GM12878 (cell line): Measurements from ENCODE around the gene ZNF154. TPM values are rescaled to one million over a fixed set of nuclear protein-coding genes. Genes with fewer than 3 reads are reported as not detected.
A peak's percentile ranks its signal among the peaks of the same experiment; 100 is the strongest.

Experiments
- BACH1 ChIP-seq: fragments of 450-650 bp; IDR thresholded peaks from 2 replicates; pipeline ENCODE4 v1.6.1; 2017; ENCODE audit warnings: mild to moderate bottlenecking, borderline replicate concordance
- BMI1 ChIP-seq: fragments of 450-650 bp; IDR thresholded peaks from 2 replicates; pipeline ENCODE4 v1.6.1; 2016; ENCODE audit warnings: mild to moderate bottlenecking, moderate library complexity, borderline replicate concordance
- CEBPB ChIP-seq, 2 experiments: fragments of 150-350 bp in 1 of 2; IDR thresholded peaks; 2 replicates each; pipeline ENCODE4 v1.6.1; 2012 to 2014; ENCODE audit warnings: low read depth in 2 of 2, low read length in 2 of 2, borderline replicate concordance in 1 of 2, inconsistent platforms in 1 of 2
- ESRRA ChIP-seq: IDR thresholded peaks from 2 replicates; pipeline ENCODE4 v1.6.1; 2012; ENCODE audit warnings: mild to moderate bottlenecking, low read length, improper control_type of control experiment
- EZH2 ChIP-seq: IDR thresholded peaks from 2 replicates; pipeline ENCODE4 v1.6.1; 2012; ENCODE audit warnings: low read depth, mild to moderate bottlenecking, control low read depth, inconsistent platforms, low read length, borderline replicate concordance; ENCODE audit not compliant: control insufficient read depth
- IRF4 ChIP-seq: IDR thresholded peaks from 2 replicates; pipeline ENCODE4 v1.6.1; 2011; ENCODE audit warnings: low read depth, low read length
- LARP7 ChIP-seq: fragments of 450-650 bp; IDR thresholded peaks from 2 replicates; pipeline ENCODE4 v1.6.1; 2017; ENCODE audit warnings: mild to moderate bottlenecking
- MEF2A ChIP-seq: IDR thresholded peaks from 2 replicates; pipeline ENCODE4 v1.6.1; 2011; ENCODE audit warnings: low read depth, mild to moderate bottlenecking, low read length, moderate library complexity; ENCODE audit not compliant: insufficient read depth
- MTA2 ChIP-seq: fragments of 450-650 bp; IDR thresholded peaks from 2 replicates; pipeline ENCODE4 v1.6.1; 2016; ENCODE audit warnings: low read depth, mild to moderate bottlenecking, moderate library complexity
- MYB ChIP-seq: fragments of 150-350 bp; IDR thresholded peaks from 2 replicates; pipeline ENCODE4 v1.6.1; 2014; ENCODE audit warnings: mild to moderate bottlenecking, low read depth, low read length, borderline replicate concordance
- NFYB ChIP-seq: IDR thresholded peaks from 2 replicates; pipeline ENCODE4 v1.6.1; 2011; ENCODE audit warnings: low read depth, mild to moderate bottlenecking, low read length, improper control_type of control experiment, moderate library complexity; ENCODE audit not compliant: insufficient read depth
- NR2F1 ChIP-seq: fragments of 450-650 bp; conservative IDR thresholded peaks from 2 replicates; pipeline ENCODE4 v1.6.1; 2017; ENCODE audit warnings: mild to moderate bottlenecking
- POLR2AphosphoS2 ChIP-seq: IDR thresholded peaks from 2 replicates; pipeline ENCODE4 v1.6.1; 2011; ENCODE audit warnings: low read depth, mild to moderate bottlenecking, low read length, improper control_type of control experiment, moderate library complexity
- RUNX3 ChIP-seq: IDR thresholded peaks from 2 replicates; pipeline ENCODE4 v1.6.1; 2012; ENCODE audit warnings: low read length, inconsistent platforms
- SIX5 ChIP-seq: IDR thresholded peaks from 2 replicates; pipeline ENCODE4 v1.6.1; 2011; ENCODE audit warnings: mild to moderate bottlenecking, low read depth, low read length, moderate library complexity; ENCODE audit not compliant: severe bottlenecking
- STAT1 ChIP-seq: fragments of 450-650 bp; conservative IDR thresholded peaks from 2 replicates; pipeline ENCODE4 v1.6.1; 2014; ENCODE audit warnings: antibody characterized with exemption, mild to moderate bottlenecking
- TCF3 ChIP-seq: IDR thresholded peaks from 2 replicates; pipeline ENCODE4 v1.6.1; 2012; ENCODE audit warnings: low read depth, mild to moderate bottlenecking, low read length, borderline replicate concordance; ENCODE audit not compliant: insufficient read depth
- YY1 ChIP-seq: IDR thresholded peaks from 2 replicates; pipeline ENCODE4 v1.6.1; 2011; ENCODE audit warnings: low read depth, mild to moderate bottlenecking, low read length
- ZZZ3 ChIP-seq: IDR thresholded peaks from 2 replicates; pipeline ENCODE4 v1.6.1; 2011; ENCODE audit warnings: low read depth; ENCODE audit not compliant: control insufficient read depth, insufficient read length
- polyA plus RNA-seq, 11 experiments: library from polyadenylated mRNA; depleted of rRNA in 4 of 11; unstranded in 6 of 11; stranded (reverse) in 5 of 11; fragments of >200 nt; fragmentation: Nextera tagmentation in 4 of 11; fragmentation: Illumina TruSeq in 1 of 11; extraction: Ambion mirVana in 4 of 11; extraction: Trizol in 1 of 11; gene quantifications; 1 replicate in 1 of 11; 2 replicates in 10 of 11; pipeline versions ENCODE4 v1.2.1 to v1.2.3, GENCODE V29; 2011 to 2016; ENCODE audit warnings: inconsistent platforms in 2 of 11, missing spikeins in 2 of 11, low read depth in 1 of 11
- total RNA-seq, 4 experiments: library from RNA; depleted of rRNA in 3 of 4; stranded (reverse); fragments of >200 nt in 3 of 4; fragmentation: Illumina TruSeq in 1 of 4; extraction: Trizol in 1 of 4; gene quantifications; 2 replicates each; pipeline versions ENCODE4 v1.2.1 to v1.2.3, GENCODE V29; 2013 to 2021
- TF ChIP-seq, protein P1 (sequence below): fragments of 450-650 bp; IDR thresholded peaks from 2 replicates; pipeline ENCODE4 v1.6.1; 2018; ENCODE audit warnings: borderline replicate concordance, mild to moderate bottlenecking; ENCODE audit not compliant: partially characterized antibody
- TF ChIP-seq, protein P2 (sequence below): fragments of 450-650 bp; conservative IDR thresholded peaks from 2 replicates; pipeline ENCODE4 v1.6.1; 2017; ENCODE audit warnings: mild to moderate bottlenecking, moderate library complexity
- TF ChIP-seq, protein P3 (sequence below): fragments of 450-650 bp; IDR thresholded peaks from 2 replicates; pipeline ENCODE4 v1.6.1; 2017; ENCODE audit warnings: low read depth, mild to moderate bottlenecking, moderate library complexity
- TF ChIP-seq, protein P4 (sequence below): IDR thresholded peaks from 2 replicates; pipeline ENCODE4 v1.6.1; 2012; ENCODE audit warnings: low read depth, low read length, improper control_type of control experiment

Gene ZNF154
- total and polyA plus RNA-seq, 10 of the 15 experiments (the other 5 are each of a cell fraction or from before 2014, with no cell fraction given), result 0.22 to 1.9 (median 1.1) TPM

DNA sequence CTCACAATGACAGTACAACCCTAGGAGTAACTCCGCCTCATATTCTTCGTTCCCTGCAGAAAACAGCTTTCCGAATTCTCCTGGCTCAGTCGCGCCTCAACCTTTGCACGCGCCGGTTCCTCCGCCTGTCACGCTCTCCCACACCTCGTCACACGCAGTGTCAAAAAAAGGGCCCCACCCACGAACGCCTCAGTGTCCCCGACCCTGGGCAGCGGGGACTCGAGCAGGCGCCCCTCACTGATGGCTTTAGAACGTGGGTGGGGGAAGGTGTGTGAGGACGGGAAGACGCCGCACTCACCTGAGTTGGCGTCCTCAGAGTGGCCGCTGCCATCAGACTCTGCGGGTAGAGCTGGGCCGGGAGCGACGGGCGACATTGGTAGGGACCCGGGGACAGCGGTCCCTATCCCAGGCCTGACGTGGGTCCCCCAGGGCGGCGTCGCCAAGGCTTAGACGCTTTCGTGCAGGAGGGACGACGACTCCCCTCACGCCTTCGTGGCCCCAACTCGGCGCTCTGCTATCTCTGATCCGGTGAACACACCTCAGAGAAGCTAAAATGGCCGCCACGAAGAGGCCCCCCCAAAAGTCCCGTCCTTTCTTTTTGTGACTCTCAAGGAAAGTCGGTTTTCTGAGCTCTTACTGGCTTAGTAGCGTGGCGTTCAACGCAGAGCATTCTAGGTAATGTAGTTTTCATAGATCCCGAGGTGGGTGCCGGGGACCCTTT is at the start of gene ZNF154 (continued):
- TF ChIP-seq MTA2 (no peak), NFYB (no peak), EZH2 (no peak), LARP7 (no peak), RUNX3 (no peak), MYB (no peak), CEBPB (IDR thresholded peaks at IDR 0.05; ENCODE audit: borderline replicate concordance in 1 of 2, low read depth in 2 of 2, low read length in 2 of 2) (no peak), MEF2A (no peak), NR2F1 (no peak), STAT1 (no peak), BMI1 (no peak), IRF4 (no peak), ZZZ3 (no peak), POLR2AphosphoS2 (no peak), BACH1 (0 out of 2 replicates have a peak, but pooled peaks have one; percentile 36), TCF3 (no peak), SIX5 (peak; percentile 55), YY1 (peak; percentile 92), ESRRA (no peak)
- TF ChIP-seq, protein P1, sequence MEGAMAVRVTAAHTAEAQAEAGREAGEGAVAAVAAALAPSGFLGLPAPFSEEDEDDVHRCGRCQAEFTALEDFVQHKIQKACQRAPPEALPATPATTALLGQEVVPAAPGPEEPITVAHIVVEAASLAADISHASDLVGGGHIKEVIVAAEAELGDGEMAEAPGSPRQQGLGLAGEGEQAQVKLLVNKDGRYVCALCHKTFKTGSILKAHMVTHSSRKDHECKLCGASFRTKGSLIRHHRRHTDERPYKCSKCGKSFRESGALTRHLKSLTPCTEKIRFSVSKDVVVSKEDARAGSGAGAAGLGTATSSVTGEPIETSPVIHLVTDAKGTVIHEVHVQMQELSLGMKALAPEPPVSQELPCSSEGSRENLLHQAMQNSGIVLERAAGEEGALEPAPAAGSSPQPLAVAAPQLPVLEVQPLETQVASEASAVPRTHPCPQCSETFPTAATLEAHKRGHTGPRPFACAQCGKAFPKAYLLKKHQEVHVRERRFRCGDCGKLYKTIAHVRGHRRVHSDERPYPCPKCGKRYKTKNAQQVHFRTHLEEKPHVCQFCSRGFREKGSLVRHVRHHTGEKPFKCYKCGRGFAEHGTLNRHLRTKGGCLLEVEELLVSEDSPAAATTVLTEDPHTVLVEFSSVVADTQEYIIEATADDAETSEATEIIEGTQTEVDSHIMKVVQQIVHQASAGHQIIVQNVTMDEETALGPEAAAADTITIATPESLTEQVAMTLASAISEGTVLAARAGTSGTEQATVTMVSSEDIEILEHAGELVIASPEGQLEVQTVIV, result no peak
- TF ChIP-seq, protein P2, sequence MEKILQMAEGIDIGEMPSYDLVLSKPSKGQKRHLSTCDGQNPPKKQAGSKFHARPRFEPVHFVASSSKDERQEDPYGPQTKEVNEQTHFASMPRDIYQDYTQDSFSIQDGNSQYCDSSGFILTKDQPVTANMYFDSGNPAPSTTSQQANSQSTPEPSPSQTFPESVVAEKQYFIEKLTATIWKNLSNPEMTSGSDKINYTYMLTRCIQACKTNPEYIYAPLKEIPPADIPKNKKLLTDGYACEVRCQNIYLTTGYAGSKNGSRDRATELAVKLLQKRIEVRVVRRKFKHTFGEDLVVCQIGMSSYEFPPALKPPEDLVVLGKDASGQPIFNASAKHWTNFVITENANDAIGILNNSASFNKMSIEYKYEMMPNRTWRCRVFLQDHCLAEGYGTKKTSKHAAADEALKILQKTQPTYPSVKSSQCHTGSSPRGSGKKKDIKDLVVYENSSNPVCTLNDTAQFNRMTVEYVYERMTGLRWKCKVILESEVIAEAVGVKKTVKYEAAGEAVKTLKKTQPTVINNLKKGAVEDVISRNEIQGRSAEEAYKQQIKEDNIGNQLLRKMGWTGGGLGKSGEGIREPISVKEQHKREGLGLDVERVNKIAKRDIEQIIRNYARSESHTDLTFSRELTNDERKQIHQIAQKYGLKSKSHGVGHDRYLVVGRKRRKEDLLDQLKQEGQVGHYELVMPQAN, result peak; percentile 39; the same call in 1 of the 2 replicates
- TF ChIP-seq, protein P3, sequence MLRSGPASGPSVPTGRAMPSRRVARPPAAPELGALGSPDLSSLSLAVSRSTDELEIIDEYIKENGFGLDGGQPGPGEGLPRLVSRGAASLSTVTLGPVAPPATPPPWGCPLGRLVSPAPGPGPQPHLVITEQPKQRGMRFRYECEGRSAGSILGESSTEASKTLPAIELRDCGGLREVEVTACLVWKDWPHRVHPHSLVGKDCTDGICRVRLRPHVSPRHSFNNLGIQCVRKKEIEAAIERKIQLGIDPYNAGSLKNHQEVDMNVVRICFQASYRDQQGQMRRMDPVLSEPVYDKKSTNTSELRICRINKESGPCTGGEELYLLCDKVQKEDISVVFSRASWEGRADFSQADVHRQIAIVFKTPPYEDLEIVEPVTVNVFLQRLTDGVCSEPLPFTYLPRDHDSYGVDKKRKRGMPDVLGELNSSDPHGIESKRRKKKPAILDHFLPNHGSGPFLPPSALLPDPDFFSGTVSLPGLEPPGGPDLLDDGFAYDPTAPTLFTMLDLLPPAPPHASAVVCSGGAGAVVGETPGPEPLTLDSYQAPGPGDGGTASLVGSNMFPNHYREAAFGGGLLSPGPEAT, result peak; percentile 59; the same call in 1 of the 2 replicates
- TF ChIP-seq, protein P4, sequence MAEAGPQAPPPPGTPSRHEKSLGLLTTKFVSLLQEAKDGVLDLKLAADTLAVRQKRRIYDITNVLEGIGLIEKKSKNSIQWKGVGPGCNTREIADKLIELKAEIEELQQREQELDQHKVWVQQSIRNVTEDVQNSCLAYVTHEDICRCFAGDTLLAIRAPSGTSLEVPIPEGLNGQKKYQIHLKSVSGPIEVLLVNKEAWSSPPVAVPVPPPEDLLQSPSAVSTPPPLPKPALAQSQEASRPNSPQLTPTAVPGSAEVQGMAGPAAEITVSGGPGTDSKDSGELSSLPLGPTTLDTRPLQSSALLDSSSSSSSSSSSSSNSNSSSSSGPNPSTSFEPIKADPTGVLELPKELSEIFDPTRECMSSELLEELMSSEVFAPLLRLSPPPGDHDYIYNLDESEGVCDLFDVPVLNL, result no peak
